Posterior cingulate gyrus (tissue), 11 donors: ENCODE measurements around the gene ZNF26.
"Not testable (repeated sequence)": the region's sequence is repeated elsewhere in the genome, so short reads cannot be mapped to it uniquely, and the experiment has no call there.

Experiments used
- DNase-seq, 10 donors: peaks; one replicate each; pipeline versions ENCODE4 v3.0.0 to v3.0.0-alpha.2; 2020 to 2021; ENCODE audit warnings: mixed read lengths in 3 of 10
- intact Hi-C: fragments of 100-400 bp; cut with DNase I; formaldehyde crosslinking; loops from one replicate; pipeline ENCODE4 v1.15.1; 2023

The ZNF26 gene

GRCh38 chr12:132955094-132956010 is 30.8 kb upstream of the ZNF26 start:
- DNase-seq = peak in 7 of 10 donors; percentile 14 to 87 (median 22)
- intact Hi-C loops = loop anchor here (1.0 to 5.0 kb wide), 2 partner anchors 31 to 68 kb away; partner anchors contain the start of genes CHFR and ZNF26

- DNase-seq = peak; percentile 84 to 99 (median 92)
- intact Hi-C loops = loop anchor here (1.0 to 5.0 kb wide), 2 partner anchors 30 to 69 kb away; partner anchors contain the start of genes CHFR and ZNF26
Measured at GRCh38 chr12:132956011-132956788, 30.0 kb upstream of the ZNF26 start, which contains the start of gene ZNF605. Gene ZNF605 (minus strand): TSS chr12:132956306. CDS start chr12:132945635, 10,671 bp downstream.

- peak in 1 of 10 donors; percentile 42 for DNase-seq
- intact Hi-C loops = not testable (repeated sequence)
Measured at GRCh38 chr12:132961790-132962189, 24.4 kb upstream of the ZNF26 start.

GRCh38 chr12:132963947-132964346 is 22.2 kb upstream of the ZNF26 start:
- intact Hi-C loops = not testable (repeated sequence)
- DNase-seq = peak in 6 of 10 donors; percentile 5 to 91 (median 41)

- intact Hi-C loops = no loop called here
- no peak for DNase-seq
Measured at GRCh38 chr12:132965796-132966195, 20.4 kb upstream of the ZNF26 start.

GRCh38 chr12:132966676-132967415 is 19.3 kb upstream of the ZNF26 start:
- DNase-seq = no peak

GRCh38 chr12:132967736-132968135 is 18.4 kb upstream of the ZNF26 start:
- intact Hi-C loops = no loop called here
- DNase-seq = no peak

More at GRCh38 chr12:132966676-132967415, 19.3 kb upstream of the ZNF26 start:
- intact Hi-C loops = no loop called here

GRCh38 chr12:132972374-132972773 is 13.8 kb upstream of the ZNF26 start:
- intact Hi-C loops = no loop called here
- no peak for DNase-seq

GRCh38 chr12:132976870-132977269 is 9.3 kb upstream of the ZNF26 start:
- peak in 1 of 10 donors; percentile 21 for DNase-seq

GRCh38 chr12:132986885-132987225 is 688 bp downstream of the ZNF26 start:
- intact Hi-C loops = loop anchor here (1.0 to 5.0 kb wide), 3 partner anchors 31 to 95 kb away; partner anchors contain the start of genes ZNF140, ZNF605 and ZNF84

More at GRCh38 chr12:132976870-132977269, 9.3 kb upstream of the ZNF26 start:
- intact Hi-C loops = not testable (repeated sequence)

GRCh38 chr12:132998741-132999140 is 12.6 kb downstream of the ZNF26 start:
- no peak for DNase-seq
- intact Hi-C loops = no loop called here

More at GRCh38 chr12:132986885-132987225, 688 bp downstream of the ZNF26 start:
- no peak for DNase-seq

GRCh38 chr12:133010657-133011297 is 24.6 kb downstream of the ZNF26 start:
- no peak for DNase-seq
- intact Hi-C loops = no loop called here

GRCh38 chr12:133023566-133023965 is 37.4 kb downstream of the ZNF26 start:
- intact Hi-C loops = no loop called here
- no peak for DNase-seq

- intact Hi-C loops = no loop called here
- DNase-seq = no peak
Measured at GRCh38 chr12:133026996-133027395, 40.8 kb downstream of the ZNF26 start.

GRCh38 chr12:133037207-133038005 is 51.2 kb downstream of the ZNF26 start, which contains the start of gene ZNF84:
Gene ZNF84 (plus strand): TSS chr12:133037509. CDS start chr12:133041468, 3,959 bp downstream.
- intact Hi-C loops = loop anchor here (1.0 kb wide), 2 partner anchors 43 to 51 kb away; partner anchors contain the start of genes ZNF140 and ZNF26
- peak; percentile 91 to 99 (median 94) for DNase-seq

- intact Hi-C loops = no loop called here
- no peak for DNase-seq
Measured at GRCh38 chr12:133038118-133038709, 52.0 kb downstream of the ZNF26 start.

GRCh38 chr12:133046698-133047097 is 60.5 kb downstream of the ZNF26 start:
- intact Hi-C loops = no loop called here
- no peak for DNase-seq

GRCh38 chr12:133057446-133057845 is 71.3 kb downstream of the ZNF26 start:
- intact Hi-C loops = no loop called here
- no peak for DNase-seq
